SU-DHL-6 (cell line): Measurements from ENCODE around the gene RIN3.

Experiments used
- CTCF ChIP-seq: fragments of 200-600 bp; sonication (generic); IDR thresholded peaks from one replicate; pipeline ENCODE4 v1.5.1; 2017; ENCODE audit warnings: antibody characterized with exemption, mild to moderate bottlenecking, low read length, moderate library complexity; ENCODE audit not compliant: insufficient read depth, poor library complexity, severe bottlenecking
- EZH2phosphoT487 ChIP-seq: fragments of 200-600 bp; sonication (generic), shearing (Covaris generic); conservative IDR thresholded peaks from 2 replicates; pipeline ENCODE4 v1.6.1; 2018; ENCODE audit warnings: mild to moderate bottlenecking, antibody characterized with exemption, low read length, moderate library complexity, mixed read lengths

- TF ChIP-seq EZH2phosphoT487 (no peak), CTCF (no peak)
Observed at GRCh38 chr14:92500491-92500941, 13.1 kb upstream of the RIN3 start.
